ENCODE results near the gene KLHL6. TPM values are rescaled to one million over a fixed set of nuclear protein-coding genes. Genes with fewer than 3 reads are reported as not detected.

Gene KLHL6
- total and polyA plus RNA-seq, 10 of the 15 experiments (the other 5 are each of a cell fraction or from before 2014, with no cell fraction given): 4.0 to 91.8 (median 24.4) TPM

DNA sequence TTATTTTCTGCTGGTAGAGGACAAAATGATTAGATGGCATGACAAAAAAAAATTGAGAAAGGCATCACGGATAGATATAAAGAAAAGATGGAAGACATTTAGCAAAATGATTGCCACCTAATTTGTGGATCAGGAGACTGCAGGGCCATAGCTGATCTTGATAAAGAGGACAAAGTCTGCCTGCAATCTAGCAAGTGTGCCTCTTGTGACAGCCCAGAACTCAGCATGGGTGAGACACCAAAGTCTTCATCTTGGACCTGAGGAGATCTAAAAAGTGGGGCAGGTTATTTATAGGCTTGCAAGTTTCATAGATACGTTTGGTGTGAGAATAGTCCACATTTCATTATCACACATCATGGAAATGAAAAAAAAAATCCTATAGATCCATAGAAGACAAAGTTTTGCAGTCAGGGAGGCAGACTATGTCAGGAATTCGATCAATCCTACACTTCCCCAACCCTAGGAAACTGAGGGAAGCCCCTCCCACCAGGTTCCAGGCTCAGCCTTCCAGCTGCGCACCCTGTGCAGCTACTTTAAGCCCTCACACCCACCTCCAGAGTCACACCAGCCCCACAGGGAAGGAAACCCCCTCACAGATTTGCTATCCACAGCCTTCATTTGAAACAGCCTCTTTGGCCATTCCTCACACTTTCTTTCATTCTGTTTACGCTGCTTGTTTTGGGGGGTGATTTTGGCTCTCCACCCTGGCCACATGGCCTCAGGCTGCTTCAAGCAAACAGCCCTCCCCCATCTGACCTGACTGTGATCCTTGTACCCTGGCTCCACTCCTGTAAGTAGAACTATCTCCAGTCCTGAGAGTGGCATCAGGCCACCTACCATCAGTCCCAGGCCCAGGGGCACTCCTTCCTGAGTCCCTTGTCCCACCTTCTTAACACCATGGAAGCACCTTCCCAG is 28.1 kb upstream of the KLHL6 start:
- intact Hi-C loops (cut with micrococcal nuclease; ENCODE audit: unreplicated experiment) (no loop called here), in situ Hi-C loops (cut with MboI) (no loop called here)
- H3K79me2 ChIP-seq (ENCODE audit: control insufficient read depth, insufficient read depth, low read length): no peaks in the 10 kb centered on the region
- no peak overlapping the region for H3K9ac ChIP-seq (ENCODE audit: control insufficient read depth, insufficient read depth, low read length)
- no peak overlapping the region for H2AFZ ChIP-seq (ENCODE audit: control insufficient read depth, low read depth, low read length)
- POLR2A ChIA-PET: interaction anchor here (0.7 to 3.0 kb wide), 8 partner anchors 8 to 65 kb away, joined by 3 to 20 read pairs (median 4); no protein-coding TSS in a partner anchor
- SMC1A ChIA-PET (ENCODE audit: uncharacterized antibody, unreplicated experiment): interaction anchor here (0.7 to 11.4 kb wide), 14 partner anchors 4 to 209 kb away, joined by 3 to 225 read pairs (median 5); partner anchors contain the start of gene KLHL24
- no TSS peak for BruUV-seq (replicated peaks)
- no peak for FAIRE-seq
- H3K4me2 ChIP-seq (ENCODE audit: control insufficient read depth, insufficient read depth): no peak overlapping the region
- peaks cover 8% of the 10 kb centered on the region; the same call in 1 of the 2 replicates for H3K4me1 ChIP-seq (ENCODE audit: control insufficient read depth, insufficient read depth, low read length)
- no peaks in the 10 kb centered on the region for H3K9me3 ChIP-seq (replicated peaks; ENCODE audit: control insufficient read depth, insufficient read depth, low read length)
- RAD21 ChIA-PET (ENCODE audit: unreplicated experiment): interaction anchor here (1.1 to 9.8 kb wide), 11 partner anchors 7 to 115 kb away, joined by 3 to 139 read pairs (median 4); no protein-coding TSS in a partner anchor
- CTCF ChIA-PET: interaction anchor here (0.7 to 9.3 kb wide), 2 partner anchors 8 to 9 kb away, joined by 3 to 115 read pairs; no protein-coding TSS in a partner anchor
- H3K4me3 ChIP-seq: no peak overlapping the region
- WGBS (ENCODE audit: insufficient coverage, insufficient replicate concordance, low lambda C conversion rate, missing lambda C conversion rate): 43% methylated on average over 5 of the region's 5 CpGs
- ATAC-seq: no peak
- H3K36me3 ChIP-seq (ENCODE audit: control insufficient read depth in 2 of 2, insufficient read depth in 2 of 2, low read length in 1 of 2): no peaks in the 10 kb centered on the region
- no peak overlapping the region for H3K27ac ChIP-seq (ENCODE audit: control insufficient read depth, insufficient read depth)
- H4K20me1 ChIP-seq (ENCODE audit: control insufficient read depth, insufficient read depth): 0 out of 2 replicates have a peak, but pooled peaks cover 3% of the 10 kb centered on the region
- H3K27me3 ChIP-seq (replicated peaks in 1 of 2; ENCODE audit: control insufficient read depth in 2 of 2, insufficient read depth in 2 of 2, low read length in 1 of 2): peaks cover 0 to 7% of the 10 kb centered on the region in 2 experiments; a peak in 2 of 4 replicates
- DNase-seq (ENCODE audit: low read depth, low spot score): no peak
- TF ChIP-seq, protein P1, sequence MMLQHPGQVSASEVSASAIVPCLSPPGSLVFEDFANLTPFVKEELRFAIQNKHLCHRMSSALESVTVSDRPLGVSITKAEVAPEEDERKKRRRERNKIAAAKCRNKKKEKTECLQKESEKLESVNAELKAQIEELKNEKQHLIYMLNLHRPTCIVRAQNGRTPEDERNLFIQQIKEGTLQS (IDR thresholded peaks at IDR 0.05; ENCODE audit: borderline replicate concordance, extremely low read depth, low read depth, low read length): no peak
- TF ChIP-seq SRF (IDR thresholded peaks at IDR 0.05; ENCODE audit: low read depth in 2 of 2, low read length in 2 of 2) (no peak), ZZZ3 (IDR thresholded peaks at IDR 0.05; ENCODE audit: control insufficient read depth, insufficient read length, low read depth) (no peak), RELA (IDR thresholded peaks at IDR 0.05; ENCODE audit: borderline replicate concordance, partially characterized antibody) (no peak), ZBED1 (IDR thresholded peaks at IDR 0.05; ENCODE audit: borderline replicate concordance) (no peak), NR2F1 (conservative IDR thresholded peaks at IDR 0.05) (no peak), ZNF24 (IDR thresholded peaks at IDR 0.05) (no peak), ZNF217 (IDR thresholded peaks at IDR 0.05) (no peak), EGR1 (IDR thresholded peaks at IDR 0.05; ENCODE audit: borderline replicate concordance in 1 of 2, low read depth in 2 of 2, low read length in 2 of 2) (no peak), CREM (IDR thresholded peaks at IDR 0.05; ENCODE audit: low read depth) (no peak), TARDBP (IDR thresholded peaks at IDR 0.05; ENCODE audit: borderline replicate concordance) (no peak), PAX8 (IDR thresholded peaks at IDR 0.05) (no peak), ETV6 (conservative IDR thresholded peaks at IDR 0.05 in 1 of 2, IDR thresholded peaks at IDR 0.05 in 1 of 2; ENCODE audit: borderline replicate concordance in 1 of 2, low read depth in 1 of 2) (no peak), IKZF2 (IDR thresholded peaks at IDR 0.05) (peak in 1 of 2 experiments; percentile 34; a peak in 2 of 4 replicates), ZSCAN29 (IDR thresholded peaks at IDR 0.05) (no peak)
- TF ChIP-seq, protein P2, sequence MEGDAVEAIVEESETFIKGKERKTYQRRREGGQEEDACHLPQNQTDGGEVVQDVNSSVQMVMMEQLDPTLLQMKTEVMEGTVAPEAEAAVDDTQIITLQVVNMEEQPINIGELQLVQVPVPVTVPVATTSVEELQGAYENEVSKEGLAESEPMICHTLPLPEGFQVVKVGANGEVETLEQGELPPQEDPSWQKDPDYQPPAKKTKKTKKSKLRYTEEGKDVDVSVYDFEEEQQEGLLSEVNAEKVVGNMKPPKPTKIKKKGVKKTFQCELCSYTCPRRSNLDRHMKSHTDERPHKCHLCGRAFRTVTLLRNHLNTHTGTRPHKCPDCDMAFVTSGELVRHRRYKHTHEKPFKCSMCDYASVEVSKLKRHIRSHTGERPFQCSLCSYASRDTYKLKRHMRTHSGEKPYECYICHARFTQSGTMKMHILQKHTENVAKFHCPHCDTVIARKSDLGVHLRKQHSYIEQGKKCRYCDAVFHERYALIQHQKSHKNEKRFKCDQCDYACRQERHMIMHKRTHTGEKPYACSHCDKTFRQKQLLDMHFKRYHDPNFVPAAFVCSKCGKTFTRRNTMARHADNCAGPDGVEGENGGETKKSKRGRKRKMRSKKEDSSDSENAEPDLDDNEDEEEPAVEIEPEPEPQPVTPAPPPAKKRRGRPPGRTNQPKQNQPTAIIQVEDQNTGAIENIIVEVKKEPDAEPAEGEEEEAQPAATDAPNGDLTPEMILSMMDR (IDR thresholded peaks at IDR 0.05 in 2 of 3, conservative IDR thresholded peaks at IDR 0.05 in 1 of 3; ENCODE audit: control insufficient read depth in 2 of 3, extremely low read depth in 1 of 3, insufficient read depth in 1 of 3, low read depth in 3 of 3, low read length in 3 of 3): no peak
- TF ChIP-seq, protein P3, sequence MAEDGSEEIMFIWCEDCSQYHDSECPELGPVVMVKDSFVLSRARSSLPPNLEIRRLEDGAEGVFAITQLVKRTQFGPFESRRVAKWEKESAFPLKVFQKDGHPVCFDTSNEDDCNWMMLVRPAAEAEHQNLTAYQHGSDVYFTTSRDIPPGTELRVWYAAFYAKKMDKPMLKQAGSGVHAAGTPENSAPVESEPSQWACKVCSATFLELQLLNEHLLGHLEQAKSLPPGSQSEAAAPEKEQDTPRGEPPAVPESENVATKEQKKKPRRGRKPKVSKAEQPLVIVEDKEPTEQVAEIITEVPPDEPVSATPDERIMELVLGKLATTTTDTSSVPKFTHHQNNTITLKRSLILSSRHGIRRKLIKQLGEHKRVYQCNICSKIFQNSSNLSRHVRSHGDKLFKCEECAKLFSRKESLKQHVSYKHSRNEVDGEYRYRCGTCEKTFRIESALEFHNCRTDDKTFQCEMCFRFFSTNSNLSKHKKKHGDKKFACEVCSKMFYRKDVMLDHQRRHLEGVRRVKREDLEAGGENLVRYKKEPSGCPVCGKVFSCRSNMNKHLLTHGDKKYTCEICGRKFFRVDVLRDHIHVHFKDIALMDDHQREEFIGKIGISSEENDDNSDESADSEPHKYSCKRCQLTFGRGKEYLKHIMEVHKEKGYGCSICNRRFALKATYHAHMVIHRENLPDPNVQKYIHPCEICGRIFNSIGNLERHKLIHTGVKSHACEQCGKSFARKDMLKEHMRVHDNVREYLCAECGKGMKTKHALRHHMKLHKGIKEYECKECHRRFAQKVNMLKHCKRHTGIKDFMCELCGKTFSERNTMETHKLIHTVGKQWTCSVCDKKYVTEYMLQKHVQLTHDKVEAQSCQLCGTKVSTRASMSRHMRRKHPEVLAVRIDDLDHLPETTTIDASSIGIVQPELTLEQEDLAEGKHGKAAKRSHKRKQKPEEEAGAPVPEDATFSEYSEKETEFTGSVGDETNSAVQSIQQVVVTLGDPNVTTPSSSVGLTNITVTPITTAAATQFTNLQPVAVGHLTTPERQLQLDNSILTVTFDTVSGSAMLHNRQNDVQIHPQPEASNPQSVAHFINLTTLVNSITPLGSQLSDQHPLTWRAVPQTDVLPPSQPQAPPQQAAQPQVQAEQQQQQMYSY (CRISPR knock-in tag; IDR thresholded peaks at IDR 0.05): no peak
